ENCODE data around the gene GALNT2.

GALNT2 gene

GRCh38 chr1:230097370-230097769 is 30.3 kb downstream of the GALNT2 start:
- DNase-seq, result no peak

- DNase-seq, result no peak
Observed at GRCh38 chr1:230098723-230099122, 31.7 kb downstream of the GALNT2 start.

- no peak for DNase-seq
Observed at GRCh38 chr1:230099465-230099864, 32.4 kb downstream of the GALNT2 start.

- no peak for DNase-seq
Observed at GRCh38 chr1:230100932-230101331, 33.9 kb downstream of the GALNT2 start.

GRCh38 chr1:230101556-230101955 is 34.5 kb downstream of the GALNT2 start:
- DNase-seq, result no peak

- DNase-seq, result no peak
Observed at GRCh38 chr1:230102046-230102445, 35.0 kb downstream of the GALNT2 start.

- no peak for DNase-seq
Observed at GRCh38 chr1:230102472-230102871, 35.4 kb downstream of the GALNT2 start.

GRCh38 chr1:230103306-230104173 is 36.5 kb downstream of the GALNT2 start:
- DNase-seq, result peak; percentile 9

GRCh38 chr1:230104395-230105244 is 37.6 kb downstream of the GALNT2 start:
- DNase-seq, result peak; percentile 81

GRCh38 chr1:230105245-230105753 is 38.3 kb downstream of the GALNT2 start:
- peak; percentile 33 for DNase-seq

- no peak for DNase-seq
Observed at GRCh38 chr1:230105754-230106625, 39.0 kb downstream of the GALNT2 start.

- no peak for DNase-seq
Observed at GRCh38 chr1:230107941-230108340, 40.9 kb downstream of the GALNT2 start.

- no peak for DNase-seq
Observed at GRCh38 chr1:230108580-230108979, 41.5 kb downstream of the GALNT2 start.

- DNase-seq, result no peak
Observed at GRCh38 chr1:230109066-230109465, 42.0 kb downstream of the GALNT2 start.

- no peak for DNase-seq
Observed at GRCh38 chr1:230109895-230110667, 43.0 kb downstream of the GALNT2 start.

GRCh38 chr1:230110971-230111370 is 43.9 kb downstream of the GALNT2 start:
- DNase-seq, result no peak

- no peak for DNase-seq
Observed at GRCh38 chr1:230112131-230112701, 45.2 kb downstream of the GALNT2 start.

GRCh38 chr1:230112782-230113181 is 45.7 kb downstream of the GALNT2 start:
- no peak for DNase-seq

- no peak for DNase-seq
Observed at GRCh38 chr1:230113235-230113592, 46.2 kb downstream of the GALNT2 start.

GRCh38 chr1:230113593-230114236 is 46.7 kb downstream of the GALNT2 start:
- no peak for DNase-seq

- DNase-seq, result no peak
Observed at GRCh38 chr1:230114237-230114651, 47.2 kb downstream of the GALNT2 start.
